PFSK-1 (cell line): ENCODE results near the gene UST.

Source experiments
- POLR2AphosphoS5 ChIP-seq: IDR thresholded peaks from 2 replicates; pipeline ENCODE4 v1.6.1; 2012; ENCODE audit warnings: low read depth, mild to moderate bottlenecking, control low read depth, low read length, moderate library complexity
- REST ChIP-seq, 2 experiments: IDR thresholded peaks; 2 replicates each; pipeline versions ENCODE4 v1.6.1 to v1.8.0; 2011 to 2012; ENCODE audit warnings: low read depth in 2 of 2, low read length in 2 of 2, control low read depth in 1 of 2, inconsistent platforms in 1 of 2, mild to moderate bottlenecking in 1 of 2, moderate library complexity in 1 of 2; ENCODE audit not compliant: insufficient read depth in 1 of 2
- SIN3A ChIP-seq: IDR thresholded peaks from 2 replicates; pipeline ENCODE4 v1.6.1; 2012; ENCODE audit warnings: mild to moderate bottlenecking, low read length, moderate library complexity, borderline replicate concordance; ENCODE audit not compliant: insufficient read depth
- TAF1 ChIP-seq: IDR thresholded peaks from 2 replicates; pipeline ENCODE4 v1.6.1; 2012; ENCODE audit warnings: low read length, control low read depth, borderline replicate concordance; ENCODE audit not compliant: insufficient read depth

GRCh38 chr6:148835920-148836441 lies 89.2 kb downstream of the UST start:
- TF ChIP-seq POLR2AphosphoS5 (no peak), REST (IDR thresholded peaks at IDR 0.05; ENCODE audit: insufficient read depth in 1 of 2, low read depth in 2 of 2, low read length in 2 of 2) (no peak), SIN3A (no peak), TAF1 (no peak)
